ENCODE measurements around the gene PPM1M.

The PPM1M gene

GRCh38 chr3:52205727-52206372 lies 39.7 kb upstream of the PPM1M start:
- DNase-seq (ENCODE audit: low spot score) = no peak
- in situ Hi-C loops (cut with MboI; ENCODE audit: low pct_unique_long_range_greater_than_20kb, low sequenced_read_pairs, unreplicated experiment) = no loop called here
- TF ChIP-seq, protein P1, sequence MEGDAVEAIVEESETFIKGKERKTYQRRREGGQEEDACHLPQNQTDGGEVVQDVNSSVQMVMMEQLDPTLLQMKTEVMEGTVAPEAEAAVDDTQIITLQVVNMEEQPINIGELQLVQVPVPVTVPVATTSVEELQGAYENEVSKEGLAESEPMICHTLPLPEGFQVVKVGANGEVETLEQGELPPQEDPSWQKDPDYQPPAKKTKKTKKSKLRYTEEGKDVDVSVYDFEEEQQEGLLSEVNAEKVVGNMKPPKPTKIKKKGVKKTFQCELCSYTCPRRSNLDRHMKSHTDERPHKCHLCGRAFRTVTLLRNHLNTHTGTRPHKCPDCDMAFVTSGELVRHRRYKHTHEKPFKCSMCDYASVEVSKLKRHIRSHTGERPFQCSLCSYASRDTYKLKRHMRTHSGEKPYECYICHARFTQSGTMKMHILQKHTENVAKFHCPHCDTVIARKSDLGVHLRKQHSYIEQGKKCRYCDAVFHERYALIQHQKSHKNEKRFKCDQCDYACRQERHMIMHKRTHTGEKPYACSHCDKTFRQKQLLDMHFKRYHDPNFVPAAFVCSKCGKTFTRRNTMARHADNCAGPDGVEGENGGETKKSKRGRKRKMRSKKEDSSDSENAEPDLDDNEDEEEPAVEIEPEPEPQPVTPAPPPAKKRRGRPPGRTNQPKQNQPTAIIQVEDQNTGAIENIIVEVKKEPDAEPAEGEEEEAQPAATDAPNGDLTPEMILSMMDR (IDR thresholded peaks at IDR 0.05; ENCODE audit: extremely low read depth, insufficient read depth, missing control alignments) = no peak

- in situ Hi-C loops (cut with MboI; ENCODE audit: low pct_unique_long_range_greater_than_20kb, low sequenced_read_pairs, unreplicated experiment) = no loop called here
- TF ChIP-seq, protein P1 (IDR thresholded peaks at IDR 0.05; ENCODE audit: extremely low read depth, insufficient read depth, missing control alignments) = no peak
- no peak for DNase-seq (ENCODE audit: low spot score)
These were observed 37.0 kb upstream of the PPM1M start for GRCh38 chr3:52208556-52208955.

GRCh38 chr3:52210037-52210436 lies 35.5 kb upstream of the PPM1M start:
- DNase-seq (ENCODE audit: low spot score) = no peak
- in situ Hi-C loops (cut with MboI; ENCODE audit: low pct_unique_long_range_greater_than_20kb, low sequenced_read_pairs, unreplicated experiment) = no loop called here
- TF ChIP-seq, protein P1 (IDR thresholded peaks at IDR 0.05; ENCODE audit: extremely low read depth, insufficient read depth, missing control alignments) = no peak

- in situ Hi-C loops (cut with MboI; ENCODE audit: low pct_unique_long_range_greater_than_20kb, low sequenced_read_pairs, unreplicated experiment) = no loop called here
- DNase-seq (ENCODE audit: low spot score) = no peak
- TF ChIP-seq, protein P1 (IDR thresholded peaks at IDR 0.05; ENCODE audit: extremely low read depth, insufficient read depth, missing control alignments) = no peak
These were observed 35.0 kb upstream of the PPM1M start for GRCh38 chr3:52210550-52211046.

DNA sequence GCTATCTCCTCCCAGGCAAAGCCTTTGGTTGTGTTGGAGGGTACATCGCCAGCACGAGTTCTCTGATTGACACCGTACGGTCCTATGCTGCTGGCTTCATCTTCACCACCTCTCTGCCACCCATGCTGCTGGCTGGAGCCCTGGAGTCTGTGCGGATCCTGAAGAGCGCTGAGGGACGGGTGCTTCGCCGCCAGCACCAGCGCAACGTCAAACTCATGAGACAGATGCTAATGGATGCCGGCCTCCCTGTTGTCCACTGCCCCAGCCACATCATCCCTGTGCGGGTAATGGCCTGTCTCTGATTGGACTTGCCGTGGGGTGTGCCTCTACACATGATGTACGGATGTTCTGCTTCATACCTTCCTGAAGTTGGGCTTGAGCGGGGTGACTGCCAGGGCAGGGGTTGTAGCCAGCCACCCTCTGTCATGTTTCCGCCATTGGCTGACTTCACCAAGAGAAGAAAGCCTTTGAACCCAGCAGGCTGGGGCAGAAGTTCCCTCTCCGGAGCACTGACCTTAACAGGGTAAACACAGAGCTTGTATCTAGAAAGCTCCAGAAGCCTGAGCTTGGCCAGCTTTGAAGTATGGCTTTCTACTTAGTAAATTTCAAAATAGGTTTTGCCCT lies 34.2 kb upstream of the PPM1M start:
- in situ Hi-C loops (cut with MboI; ENCODE audit: low pct_unique_long_range_greater_than_20kb, low sequenced_read_pairs, unreplicated experiment) = no loop called here
- TF ChIP-seq, protein P1 (IDR thresholded peaks at IDR 0.05; ENCODE audit: extremely low read depth, insufficient read depth, missing control alignments) = no peak
- DNase-seq (ENCODE audit: low spot score) = no peak

DNA sequence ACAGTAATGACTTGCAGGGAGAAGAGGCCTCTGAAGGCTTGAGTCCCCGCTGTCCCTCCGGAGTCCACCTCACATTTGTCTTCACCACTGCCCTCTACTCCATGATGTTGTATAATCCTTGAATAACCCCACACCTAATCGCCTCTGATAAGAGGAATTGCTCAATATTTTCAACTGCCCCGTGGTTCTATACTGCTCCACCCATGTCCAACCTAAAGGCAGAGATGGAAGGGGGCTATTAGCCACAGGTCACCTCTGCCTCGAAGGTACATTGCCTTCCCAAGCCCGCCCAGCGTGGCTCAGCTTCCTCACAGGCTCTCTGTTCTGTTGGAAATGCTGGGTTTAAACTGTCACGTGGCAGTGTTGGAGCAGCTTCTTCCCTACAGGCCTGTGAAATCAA lies 32.6 kb upstream of the PPM1M start:
- no peak for DNase-seq (ENCODE audit: low spot score)
- in situ Hi-C loops (cut with MboI; ENCODE audit: low pct_unique_long_range_greater_than_20kb, low sequenced_read_pairs, unreplicated experiment) = no loop called here

More for the DNA sequence above, 32.6 kb upstream of the PPM1M start:
- TF ChIP-seq, protein P1 (IDR thresholded peaks at IDR 0.05; ENCODE audit: extremely low read depth, insufficient read depth, missing control alignments) = no peak
